ENCODE data around the gene DPP8.

DPP8 gene

DNA sequence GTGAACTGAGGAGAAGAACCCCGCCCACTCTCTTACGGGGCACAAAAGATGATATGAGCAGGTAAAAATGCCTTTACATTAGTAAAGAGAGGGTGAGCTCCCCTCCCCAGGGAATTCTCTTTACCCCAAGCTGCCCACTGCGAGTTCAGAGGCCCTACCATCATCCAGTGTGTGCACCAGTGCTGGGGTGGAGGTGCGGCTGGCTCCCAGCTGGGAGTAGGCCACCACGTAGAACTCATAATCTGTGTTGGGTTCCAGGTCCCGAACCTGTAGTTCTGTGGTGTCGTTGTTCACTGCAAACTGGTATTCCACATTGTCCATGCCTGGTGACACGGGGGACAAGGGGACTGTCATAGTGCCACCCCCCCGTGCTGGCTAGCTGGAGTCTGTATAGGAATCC is 122.6 kb downstream of the DPP8 start:
- TF ChIP-seq, protein P1, sequence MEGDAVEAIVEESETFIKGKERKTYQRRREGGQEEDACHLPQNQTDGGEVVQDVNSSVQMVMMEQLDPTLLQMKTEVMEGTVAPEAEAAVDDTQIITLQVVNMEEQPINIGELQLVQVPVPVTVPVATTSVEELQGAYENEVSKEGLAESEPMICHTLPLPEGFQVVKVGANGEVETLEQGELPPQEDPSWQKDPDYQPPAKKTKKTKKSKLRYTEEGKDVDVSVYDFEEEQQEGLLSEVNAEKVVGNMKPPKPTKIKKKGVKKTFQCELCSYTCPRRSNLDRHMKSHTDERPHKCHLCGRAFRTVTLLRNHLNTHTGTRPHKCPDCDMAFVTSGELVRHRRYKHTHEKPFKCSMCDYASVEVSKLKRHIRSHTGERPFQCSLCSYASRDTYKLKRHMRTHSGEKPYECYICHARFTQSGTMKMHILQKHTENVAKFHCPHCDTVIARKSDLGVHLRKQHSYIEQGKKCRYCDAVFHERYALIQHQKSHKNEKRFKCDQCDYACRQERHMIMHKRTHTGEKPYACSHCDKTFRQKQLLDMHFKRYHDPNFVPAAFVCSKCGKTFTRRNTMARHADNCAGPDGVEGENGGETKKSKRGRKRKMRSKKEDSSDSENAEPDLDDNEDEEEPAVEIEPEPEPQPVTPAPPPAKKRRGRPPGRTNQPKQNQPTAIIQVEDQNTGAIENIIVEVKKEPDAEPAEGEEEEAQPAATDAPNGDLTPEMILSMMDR (IDR thresholded peaks at IDR 0.05; ENCODE audit: extremely low read depth, missing control alignments) = no peak

DNA sequence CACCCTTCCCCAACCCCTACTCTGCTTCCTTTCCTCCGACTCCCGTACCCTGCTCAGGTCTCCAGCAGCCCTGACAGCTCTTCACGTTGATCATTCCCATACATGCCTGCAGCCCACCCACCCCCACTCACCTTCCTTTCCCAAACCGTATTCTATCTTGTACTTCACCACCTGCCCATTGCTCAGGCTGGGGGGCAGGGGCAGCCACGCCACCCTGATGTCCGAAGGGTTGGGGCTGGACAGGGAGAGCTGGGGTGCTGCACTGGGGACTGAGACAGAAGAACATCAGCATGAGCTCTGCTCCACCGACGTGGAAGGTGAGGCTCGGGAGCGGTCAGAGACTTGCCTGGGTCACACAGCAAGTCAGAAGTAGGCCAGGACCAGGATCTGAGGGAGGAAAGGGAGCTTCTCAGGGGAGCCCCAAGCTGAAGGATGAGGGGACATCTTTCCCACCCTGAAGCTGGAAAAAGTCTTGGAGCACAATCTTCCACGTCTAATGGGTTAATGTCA is 123.2 kb downstream of the DPP8 start:
- TF ChIP-seq, protein P1 (IDR thresholded peaks at IDR 0.05; ENCODE audit: extremely low read depth, missing control alignments) = no peak
- no peak for DNase-seq (ENCODE audit: low spot score)

More for the DNA sequence above, 122.6 kb downstream of the DPP8 start:
- no peak for DNase-seq (ENCODE audit: low spot score)

DNA sequence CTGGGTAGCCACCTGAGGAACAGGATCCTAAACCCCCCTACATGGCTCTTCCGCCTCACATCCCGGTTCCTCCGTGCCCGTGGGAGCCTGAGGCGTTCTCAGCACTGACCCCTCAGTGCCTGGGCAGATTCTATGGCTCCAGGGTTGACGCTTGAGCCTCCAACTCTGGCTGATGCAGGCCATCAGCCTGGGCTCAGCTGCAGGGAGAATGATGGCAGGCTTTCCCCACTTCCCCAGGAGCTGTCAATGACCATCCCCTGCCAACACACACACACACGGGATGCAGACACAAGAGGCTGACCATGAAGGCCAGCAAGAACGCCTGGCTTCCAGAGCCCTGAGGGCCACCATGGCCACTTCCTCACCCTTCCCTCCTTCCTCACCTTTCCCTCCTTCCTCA is 123.9 kb downstream of the DPP8 start:
- TF ChIP-seq, protein P1 (IDR thresholded peaks at IDR 0.05; ENCODE audit: extremely low read depth, missing control alignments) = no peak

DNA sequence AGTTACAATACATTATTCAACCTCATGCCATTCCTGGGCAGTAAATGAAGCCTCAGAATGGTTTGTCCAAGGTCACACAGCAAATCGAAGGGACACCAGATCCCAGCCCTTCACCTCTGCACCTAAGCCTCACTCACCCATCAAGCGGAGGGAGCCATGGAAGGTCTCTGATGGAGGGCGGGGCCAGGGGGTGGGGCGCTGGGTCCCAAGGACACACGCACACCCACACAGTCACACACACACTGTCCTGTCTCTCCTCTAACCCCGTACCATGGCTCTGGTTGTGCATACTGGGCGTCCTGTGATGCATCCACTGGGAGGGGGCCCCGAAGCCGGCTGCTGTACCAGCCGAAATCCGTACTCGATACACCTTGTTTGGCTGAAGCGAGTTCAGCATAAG is 124.4 kb downstream of the DPP8 start:
- TF ChIP-seq, protein P1 (IDR thresholded peaks at IDR 0.05; ENCODE audit: extremely low read depth, missing control alignments) = no peak
- DNase-seq (ENCODE audit: low spot score) = no peak

More for the DNA sequence above, 123.9 kb downstream of the DPP8 start:
- no peak for DNase-seq (ENCODE audit: low spot score)

Data from GM20000 (cell line).